Neuron (in vitro differentiated cells): ENCODE data around the gene IPO4.
A peak's percentile ranks its signal among the peaks of the same experiment; 100 is the strongest.

Experiments
- H2AFZ ChIP-seq: one replicate; pipeline ENCODE4 v1.6.1; 2013; ENCODE audit warnings: low read depth, mild to moderate bottlenecking, inconsistent platforms, low read length, moderate library complexity
- H3K27me3 ChIP-seq: one replicate; pipeline ENCODE4 v1.6.1; 2013; ENCODE audit warnings: low read length; ENCODE audit not compliant: insufficient read depth
- H3K36me3 ChIP-seq: one replicate; pipeline ENCODE4 v1.6.1; 2013; ENCODE audit warnings: low read length; ENCODE audit not compliant: insufficient read depth
- H3K4me1 ChIP-seq: one replicate; pipeline ENCODE4 v1.6.1; 2013; ENCODE audit warnings: low read length; ENCODE audit not compliant: insufficient read depth
- H3K4me3 ChIP-seq: 2 replicates; pipeline ENCODE4 v1.5.1; 2013; ENCODE audit warnings: mild to moderate bottlenecking, low read length, moderate library complexity
- H3K9me3 ChIP-seq: one replicate; pipeline ENCODE4 v1.6.1; 2013; ENCODE audit warnings: low read length

IPO4 gene

GRCh38 chr14:24194873-24195185 lies 6.2 kb upstream of the IPO4 start:
- Histone ChIP-seq H2AFZ (peak overlapping the region; percentile 78), H3K27me3 (no peaks in the 10 kb centered on the region), H3K9me3 (no peaks in the 10 kb centered on the region), H3K36me3 (peaks cover 36% of the 10 kb centered on the region), H3K4me1 (peaks cover 21% of the 10 kb centered on the region), H3K4me3 (peak overlapping the region; percentile 77)

GRCh38 chr14:24194186-24194872 lies 5.7 kb upstream of the IPO4 start:
- H2AFZ ChIP-seq, result no peak overlapping the region
- H3K36me3 ChIP-seq, result peaks cover 36% of the 10 kb centered on the region
- H3K9me3 ChIP-seq, result no peaks in the 10 kb centered on the region
- H3K4me3 ChIP-seq, result peak overlapping the region; percentile 77
- peaks cover 25% of the 10 kb centered on the region for H3K4me1 ChIP-seq
- H3K27me3 ChIP-seq, result no peaks in the 10 kb centered on the region

- no peaks in the 10 kb centered on the region for H3K9me3 ChIP-seq
- H3K27me3 ChIP-seq, result no peaks in the 10 kb centered on the region
- no peak overlapping the region for H2AFZ ChIP-seq
- peaks cover 28% of the 10 kb centered on the region for H3K36me3 ChIP-seq
- peaks cover 32% of the 10 kb centered on the region for H3K4me1 ChIP-seq
- no peak overlapping the region for H3K4me3 ChIP-seq
Measured at GRCh38 chr14:24192933-24193332, 4.3 kb upstream of the IPO4 start.

DNA sequence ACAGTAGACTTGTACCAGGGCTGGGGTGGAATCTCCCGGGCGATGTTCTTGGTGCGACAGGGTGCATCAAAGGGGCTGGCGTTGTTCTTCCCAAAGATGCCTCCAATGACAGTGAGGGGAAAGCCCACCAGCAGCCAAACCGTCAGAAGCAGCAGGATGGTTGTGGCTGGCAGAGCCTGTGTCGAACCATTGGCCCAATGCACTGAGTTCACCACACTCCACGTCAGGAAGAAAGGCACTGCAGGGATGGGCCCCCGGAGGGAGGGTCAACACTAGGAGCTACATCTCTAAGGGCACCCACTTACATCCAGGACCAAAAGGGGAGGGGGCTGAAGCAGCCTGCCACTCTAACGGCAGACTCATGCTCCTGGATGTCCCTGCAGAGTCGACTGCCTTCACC lies 1.8 kb upstream of the IPO4 start:
- H2AFZ ChIP-seq, result no peak overlapping the region
- peaks cover 44% of the 10 kb centered on the region for H3K36me3 ChIP-seq
- no peaks in the 10 kb centered on the region for H3K27me3 ChIP-seq
- no peaks in the 10 kb centered on the region for H3K9me3 ChIP-seq
- peaks cover 30% of the 10 kb centered on the region for H3K4me1 ChIP-seq
- H3K4me3 ChIP-seq, result no peak overlapping the region

DNA sequence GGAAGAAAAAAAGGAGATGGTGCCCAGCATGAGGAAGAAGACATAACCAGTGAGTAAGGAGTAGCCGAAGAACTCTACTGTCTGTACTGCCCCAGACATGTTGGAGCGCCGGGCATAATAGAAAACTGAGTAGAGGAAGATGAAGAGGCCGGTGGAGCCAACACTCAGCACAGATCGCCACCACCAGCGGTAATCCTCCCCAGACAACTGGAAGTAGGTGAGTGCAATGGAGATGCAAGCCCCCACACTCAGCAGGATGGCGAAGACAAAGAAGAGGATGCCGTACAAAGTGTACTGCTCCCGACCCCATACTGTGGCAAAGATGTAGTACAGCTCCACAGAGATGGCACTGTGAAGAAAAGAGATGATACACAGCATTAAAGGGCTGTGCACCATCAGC lies 844 bp upstream of the IPO4 start:
- Histone ChIP-seq H3K9me3 (no peaks in the 10 kb centered on the region), H3K27me3 (no peaks in the 10 kb centered on the region), H2AFZ (no peak overlapping the region), H3K4me3 (peak overlapping the region; percentile 69), H3K36me3 (peaks cover 54% of the 10 kb centered on the region), H3K4me1 (peaks cover 24% of the 10 kb centered on the region)

DNA sequence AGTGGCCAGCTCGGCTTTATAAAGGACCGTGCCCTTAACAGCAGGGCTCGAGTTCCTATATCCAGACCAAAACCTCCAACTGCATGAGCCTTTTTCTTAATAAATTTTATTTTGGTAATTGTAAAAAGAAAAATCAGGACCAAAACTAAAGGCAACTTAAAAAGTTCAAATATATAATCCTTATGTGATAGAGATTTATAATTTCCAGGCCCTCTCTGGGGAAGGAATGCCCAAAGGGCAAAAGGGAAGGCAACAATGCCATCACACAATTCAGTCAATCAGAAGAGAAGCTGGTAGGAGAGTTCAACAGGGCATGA lies 401 bp upstream of the IPO4 start:
- no peaks in the 10 kb centered on the region for H3K9me3 ChIP-seq
- H3K27me3 ChIP-seq, result no peaks in the 10 kb centered on the region
- no peak overlapping the region for H2AFZ ChIP-seq
- H3K4me1 ChIP-seq, result peaks cover 23% of the 10 kb centered on the region
- H3K4me3 ChIP-seq, result peak overlapping the region; percentile 69
- H3K36me3 ChIP-seq, result peaks cover 55% of the 10 kb centered on the region

GRCh38 chr14:24187539-24187915 lies 1.1 kb downstream of the IPO4 start:
- Histone ChIP-seq H3K4me3 (peak overlapping the region; percentile 69), H3K9me3 (no peaks in the 10 kb centered on the region), H2AFZ (no peak overlapping the region), H3K36me3 (peaks cover 61% of the 10 kb centered on the region), H3K27me3 (no peaks in the 10 kb centered on the region), H3K4me1 (peaks cover 23% of the 10 kb centered on the region)

DNA sequence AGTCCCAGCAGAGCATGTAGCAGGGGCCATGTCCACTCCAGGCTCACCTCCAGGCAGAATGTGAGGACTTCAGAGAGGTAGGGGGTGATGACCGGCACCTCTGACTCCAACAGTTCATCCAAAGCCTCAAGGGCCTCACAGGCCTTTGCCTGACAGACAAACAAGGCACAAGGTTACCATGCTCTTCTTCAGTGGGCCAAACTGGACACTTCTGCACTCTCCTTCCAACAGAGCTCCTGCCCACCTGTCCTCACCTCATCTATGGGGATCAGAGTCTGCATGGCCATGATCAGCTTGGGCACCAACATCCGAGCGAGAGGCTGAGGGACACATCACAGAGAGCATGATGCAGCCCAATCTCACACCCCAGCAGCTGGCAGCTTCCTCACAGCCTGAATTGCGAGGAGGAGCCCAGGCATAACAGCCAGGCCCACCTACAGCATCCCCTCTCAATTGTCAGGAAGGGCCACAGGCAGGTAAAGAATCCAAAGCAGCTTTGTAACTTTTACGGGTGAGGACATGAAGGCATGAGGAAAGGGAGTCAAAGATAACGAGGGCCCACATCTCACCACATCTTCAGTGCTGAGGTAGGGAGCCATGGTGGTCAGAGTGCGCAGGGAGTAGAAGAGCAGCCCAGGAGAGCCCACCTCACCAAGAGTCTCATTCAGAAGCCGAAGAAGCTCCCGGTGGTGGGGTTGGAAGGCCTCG lies 1.6 kb downstream of the IPO4 start:
- H3K4me1 ChIP-seq, result peaks cover 20% of the 10 kb centered on the region
- no peaks in the 10 kb centered on the region for H3K27me3 ChIP-seq
- H3K9me3 ChIP-seq, result no peaks in the 10 kb centered on the region
- no peak overlapping the region for H2AFZ ChIP-seq
- H3K4me3 ChIP-seq, result no peak overlapping the region
- peaks cover 61% of the 10 kb centered on the region for H3K36me3 ChIP-seq

- peaks cover 20% of the 10 kb centered on the region for H3K4me1 ChIP-seq
- H3K27me3 ChIP-seq, result no peaks in the 10 kb centered on the region
- H3K9me3 ChIP-seq, result no peaks in the 10 kb centered on the region
- H3K36me3 ChIP-seq, result peaks cover 67% of the 10 kb centered on the region
- H2AFZ ChIP-seq, result no peak overlapping the region
- no peak overlapping the region for H3K4me3 ChIP-seq
Measured at GRCh38 chr14:24185741-24186140, 2.9 kb downstream of the IPO4 start.

GRCh38 chr14:24185026-24185425 lies 3.6 kb downstream of the IPO4 start:
- Histone ChIP-seq H2AFZ (no peak overlapping the region), H3K36me3 (peaks cover 68% of the 10 kb centered on the region), H3K9me3 (no peaks in the 10 kb centered on the region), H3K4me1 (peaks cover 20% of the 10 kb centered on the region), H3K27me3 (no peaks in the 10 kb centered on the region), H3K4me3 (no peak overlapping the region)

DNA sequence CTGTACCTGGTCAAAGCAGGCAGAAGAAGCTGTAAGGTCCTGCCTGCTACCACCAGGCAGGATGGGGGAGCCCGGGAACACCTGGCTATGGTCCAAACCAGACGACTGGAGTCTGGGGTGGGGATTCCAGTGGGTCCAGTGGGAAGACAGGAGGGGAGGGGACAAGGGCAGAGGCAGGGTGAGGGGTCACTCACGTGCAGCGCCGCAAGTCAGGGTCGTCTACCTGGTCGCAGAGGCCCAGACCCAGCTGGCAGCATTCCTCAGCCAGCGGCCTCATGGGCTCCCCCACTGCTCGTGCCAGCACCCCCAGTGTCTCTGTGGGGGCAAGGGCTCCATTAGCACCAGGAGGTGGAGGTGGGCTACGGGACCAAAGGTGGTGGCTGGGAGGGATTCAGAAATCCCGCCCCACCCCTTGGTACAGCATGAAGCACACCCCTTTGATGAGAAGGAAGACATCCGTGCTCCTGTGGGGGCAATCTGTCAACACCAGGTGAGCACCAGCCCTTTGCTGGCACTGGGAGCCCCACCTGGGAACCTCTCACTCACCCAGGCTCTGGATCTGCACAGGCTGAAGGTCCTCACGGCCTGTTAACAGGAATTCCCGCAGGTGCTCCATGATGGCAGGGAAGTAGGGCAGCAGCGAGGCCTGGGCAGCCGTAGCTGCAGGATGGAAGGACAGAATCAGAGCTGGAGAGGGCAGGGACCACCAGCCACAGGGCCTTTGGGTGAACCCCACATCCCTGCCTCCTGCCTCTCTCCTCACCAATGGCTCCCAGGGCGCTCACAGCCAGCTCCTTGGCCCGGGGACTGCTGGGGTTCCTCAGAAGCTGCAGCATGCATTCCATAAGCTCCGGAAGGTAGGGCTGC lies 4.3 kb downstream of the IPO4 start:
- Histone ChIP-seq H3K36me3 (peaks cover 73% of the 10 kb centered on the region), H3K9me3 (no peaks in the 10 kb centered on the region), H3K4me1 (peaks cover 16% of the 10 kb centered on the region), H3K27me3 (no peaks in the 10 kb centered on the region), H3K4me3 (no peak overlapping the region), H2AFZ (no peak overlapping the region)

DNA sequence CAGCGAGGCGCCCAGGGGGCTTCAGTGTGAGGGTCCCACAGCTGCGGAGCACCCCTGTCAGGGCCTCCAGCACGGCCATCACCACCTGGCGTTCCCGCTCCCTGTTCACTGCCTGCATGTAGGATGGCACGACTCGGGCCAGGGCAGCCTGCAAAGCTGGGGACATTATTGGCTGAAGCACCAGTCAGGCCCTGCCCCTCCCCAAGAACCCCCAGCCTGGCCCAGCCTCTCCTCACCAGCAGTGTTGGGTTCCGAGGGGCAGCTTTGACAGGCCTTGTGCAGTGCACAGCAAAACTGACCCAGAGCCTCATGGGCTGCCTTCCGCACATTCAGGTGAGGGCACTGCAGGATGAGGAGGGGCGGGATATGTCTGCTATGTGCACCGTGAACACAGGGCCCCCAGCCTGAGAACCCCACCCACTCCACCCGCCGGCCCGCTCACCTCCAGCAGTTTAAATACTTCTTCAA lies 5.6 kb downstream of the IPO4 start:
- Histone ChIP-seq H3K4me1 (peaks cover 9% of the 10 kb centered on the region), H2AFZ (no peak overlapping the region), H3K4me3 (no peak overlapping the region), H3K36me3 (peaks cover 82% of the 10 kb centered on the region), H3K27me3 (no peaks in the 10 kb centered on the region), H3K9me3 (no peaks in the 10 kb centered on the region)

DNA sequence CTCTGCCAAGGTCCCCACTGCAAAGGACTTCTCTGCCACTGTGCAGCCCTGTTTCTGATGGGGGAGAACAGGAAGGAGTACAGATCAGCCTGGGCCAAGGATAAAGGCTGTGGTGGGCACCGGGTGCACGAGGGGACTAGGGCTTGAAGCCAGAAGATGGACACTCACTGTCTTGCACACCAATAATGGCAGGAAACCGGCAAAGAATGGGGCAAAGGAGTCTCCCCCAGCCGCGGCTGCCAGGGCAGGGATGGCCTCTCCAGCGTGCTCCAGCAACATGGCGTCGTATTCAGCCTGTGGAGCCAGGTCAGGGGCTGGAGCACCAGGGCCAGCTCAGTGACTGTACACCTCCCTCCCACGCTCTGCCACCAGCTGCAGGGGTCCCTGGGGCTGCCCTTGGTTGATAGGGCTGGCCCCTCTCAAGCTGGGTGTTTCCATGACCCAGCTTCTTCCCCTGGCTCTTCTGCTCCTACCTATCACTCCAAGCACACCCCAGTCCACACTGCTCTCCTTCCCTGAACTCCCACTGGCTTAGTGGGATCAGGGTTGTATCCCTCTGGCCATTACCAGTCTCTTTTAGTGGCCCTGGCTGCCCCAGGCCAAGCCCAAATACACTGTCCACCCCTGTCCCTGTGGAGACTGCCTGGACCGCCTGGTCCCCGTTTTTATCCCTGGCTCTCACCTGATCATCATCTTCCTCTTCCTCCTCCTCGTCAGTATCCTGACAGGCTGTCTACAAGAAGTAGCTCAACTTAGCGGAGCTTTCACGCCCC lies 6.3 kb downstream of the IPO4 start:
- H3K4me3 ChIP-seq, result no peak overlapping the region
- peaks cover 2% of the 10 kb centered on the region for H3K4me1 ChIP-seq
- H3K9me3 ChIP-seq, result no peaks in the 10 kb centered on the region
- peaks cover 82% of the 10 kb centered on the region for H3K36me3 ChIP-seq
- no peaks in the 10 kb centered on the region for H3K27me3 ChIP-seq
- no peak overlapping the region for H2AFZ ChIP-seq
